GM12878 (cell line): ENCODE data around the gene ERC1.

ENCODE experiments used
- CBX3 ChIP-seq: fragments of 200-600 bp; sonication (generic); IDR thresholded peaks from 2 replicates; pipeline ENCODE4 v1.6.1; 2016; ENCODE audit warnings: low read depth, borderline replicate concordance
- CTCF ChIP-seq, 3 experiments: IDR thresholded peaks in 2 of 3; conservative IDR thresholded peaks in 1 of 3; 2 replicates each; pipeline ENCODE4 v1.5.1; 2011; ENCODE audit warnings: low read depth in 3 of 3, low read length in 3 of 3, mild to moderate bottlenecking in 3 of 3, control low read depth in 2 of 3, moderate library complexity in 2 of 3, inconsistent platforms in 1 of 3, mixed read lengths in 1 of 3; ENCODE audit not compliant: control insufficient read depth in 2 of 3, insufficient read depth in 1 of 3; ENCODE audit errors: extremely low read depth in 1 of 3
- HCFC1 ChIP-seq: fragments of 150-350 bp; IDR thresholded peaks from 2 replicates; pipeline ENCODE4 v1.6.1; 2014; ENCODE audit warnings: low read length
- JUND ChIP-seq: IDR thresholded peaks from 2 replicates; pipeline ENCODE4 v1.6.1; 2012; ENCODE audit warnings: low read depth, mild to moderate bottlenecking, low read length, improper control_type of control experiment, moderate library complexity
- MAX ChIP-seq: IDR thresholded peaks from 2 replicates; pipeline ENCODE4 v1.6.1; 2012; ENCODE audit warnings: low read depth, low read length, improper control_type of control experiment
- POLR2A ChIP-seq: IDR thresholded peaks from 2 replicates; pipeline ENCODE4 v1.6.1; 2011; ENCODE audit warnings: low read depth, mild to moderate bottlenecking, low read length
- REST ChIP-seq: IDR thresholded peaks from 2 replicates; pipeline ENCODE4 v1.6.1; 2012; ENCODE audit warnings: mild to moderate bottlenecking, low read depth, low read length
- SIN3A ChIP-seq: IDR thresholded peaks from 2 replicates; pipeline ENCODE4 v1.6.1; 2012; ENCODE audit warnings: low read depth, low read length, improper control_type of control experiment
- USF1 ChIP-seq: IDR thresholded peaks from 2 replicates; pipeline ENCODE4 v1.6.1; 2011; ENCODE audit warnings: borderline replicate concordance, low read depth, mild to moderate bottlenecking, moderate library complexity, mixed read lengths, low read length; ENCODE audit not compliant: insufficient read depth; ENCODE audit errors: extremely low read length
- ZNF24 ChIP-seq: fragments of 450-650 bp; IDR thresholded peaks from 2 replicates; pipeline ENCODE4 v1.6.1; 2017; ENCODE audit warnings: antibody characterized with exemption, mild to moderate bottlenecking
- ZSCAN29 ChIP-seq: fragments of 450-650 bp; IDR thresholded peaks from 2 replicates; pipeline ENCODE4 v1.6.1; 2017; ENCODE audit warnings: mild to moderate bottlenecking, moderate library complexity

- no peak for TF ChIP-seq USF1
- no peak for TF ChIP-seq ZSCAN29
- no peak for TF ChIP-seq CBX3
- no peak for TF ChIP-seq CTCF (IDR thresholded peaks at IDR 0.05 in 2 of 3, conservative IDR thresholded peaks at IDR 0.05 in 1 of 3; ENCODE audit: control insufficient read depth in 2 of 3, extremely low read depth in 1 of 3, insufficient read depth in 1 of 3, low read depth in 3 of 3, low read length in 3 of 3)
- no peak for TF ChIP-seq MAX
- TF ChIP-seq REST: no peak
- no peak for TF ChIP-seq SIN3A
- no peak for TF ChIP-seq HCFC1
- TF ChIP-seq ZNF24: no peak
- TF ChIP-seq POLR2A: no peak
- no peak for TF ChIP-seq JUND
Observed at GRCh38 chr12:1346126-1346525, 355.1 kb downstream of the ERC1 start.
